NCI-H1105 treated with DMSO at 0.1 percent for 48 hours (cell line): Measurements from ENCODE around the gene MUSTN1.

ENCODE experiments used
- DNase-seq: peaks from one replicate; lab custom pipeline; 2025; lab: John Stamatoyannopoulos, UW

MUSTN1 gene

DNA sequence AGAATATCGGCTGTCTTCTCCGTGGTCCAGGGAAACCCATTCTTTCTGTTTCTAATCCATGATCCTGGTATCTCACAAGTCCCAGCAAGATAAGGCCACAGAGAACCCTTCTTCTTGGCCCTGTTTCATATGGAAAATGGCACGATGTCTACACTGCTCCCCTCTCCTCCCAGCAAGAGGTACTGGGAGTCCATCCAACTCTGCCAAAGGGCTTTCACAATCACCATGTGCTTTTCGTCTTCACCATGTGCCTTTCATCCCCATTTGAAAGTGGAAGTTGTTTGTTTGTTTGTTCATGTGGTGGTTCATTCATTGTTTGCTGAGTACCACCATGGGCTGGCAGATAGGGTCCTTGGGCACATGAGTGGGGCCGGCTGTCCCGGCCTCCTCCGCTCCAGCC lies 34.7 kb downstream of the MUSTN1 start:
- no peak for DNase-seq

DNA sequence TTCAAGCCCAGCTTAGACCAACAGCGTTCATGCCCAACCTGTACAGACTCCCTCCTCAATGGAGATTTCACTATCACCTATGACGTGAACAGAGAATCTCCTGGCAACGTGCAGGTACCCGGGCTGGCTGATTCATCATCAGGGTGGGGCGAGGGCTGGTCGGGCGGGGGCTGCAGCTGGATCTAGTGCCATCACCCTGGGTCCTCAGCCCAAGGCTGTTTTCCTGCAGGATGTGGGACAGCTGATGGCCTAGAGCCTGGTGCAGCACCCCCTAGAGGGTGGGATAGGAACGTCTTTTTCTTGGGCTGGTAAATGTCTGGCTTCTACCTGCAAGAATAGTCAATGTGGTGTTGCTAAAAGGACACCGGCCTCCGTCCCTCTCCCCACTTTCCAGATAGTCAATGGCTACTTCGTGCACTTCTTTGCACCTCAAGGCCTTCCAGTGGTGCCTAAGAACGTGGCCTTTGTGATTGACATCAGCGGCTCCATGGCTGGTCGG lies 35.8 kb downstream of the MUSTN1 start:
- DNase-seq, result no peak

DNA sequence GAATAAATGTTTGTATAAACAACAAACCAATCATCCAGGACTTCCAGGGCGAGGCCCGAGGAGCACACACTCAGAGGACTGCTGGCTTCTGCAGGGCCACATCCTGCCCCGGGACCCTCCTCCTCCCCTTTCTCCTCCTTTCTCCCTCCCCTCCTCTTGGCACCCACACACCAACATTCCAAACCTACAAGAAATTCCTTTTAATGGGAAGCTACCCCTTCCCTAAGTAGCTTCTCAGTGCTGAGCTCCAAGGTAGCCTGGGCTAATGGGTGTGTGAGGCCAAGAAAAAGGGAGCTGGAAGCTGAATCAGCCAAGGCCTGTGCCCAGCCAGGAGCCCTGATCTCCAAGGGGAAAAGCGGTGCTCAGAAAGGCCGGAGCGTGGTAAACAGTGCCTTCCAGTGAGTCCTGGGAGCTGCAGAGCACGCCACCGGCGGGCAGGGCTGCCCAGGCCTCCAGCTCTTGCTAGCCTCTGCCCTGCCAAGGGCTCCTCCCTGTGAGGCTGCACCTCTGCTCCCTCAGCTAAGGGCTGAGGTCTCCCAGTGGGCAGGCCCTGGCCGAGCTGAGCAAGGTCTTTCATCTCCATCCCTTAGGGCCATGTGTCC lies 36.3 kb downstream of the MUSTN1 start:
- no peak for DNase-seq

DNA sequence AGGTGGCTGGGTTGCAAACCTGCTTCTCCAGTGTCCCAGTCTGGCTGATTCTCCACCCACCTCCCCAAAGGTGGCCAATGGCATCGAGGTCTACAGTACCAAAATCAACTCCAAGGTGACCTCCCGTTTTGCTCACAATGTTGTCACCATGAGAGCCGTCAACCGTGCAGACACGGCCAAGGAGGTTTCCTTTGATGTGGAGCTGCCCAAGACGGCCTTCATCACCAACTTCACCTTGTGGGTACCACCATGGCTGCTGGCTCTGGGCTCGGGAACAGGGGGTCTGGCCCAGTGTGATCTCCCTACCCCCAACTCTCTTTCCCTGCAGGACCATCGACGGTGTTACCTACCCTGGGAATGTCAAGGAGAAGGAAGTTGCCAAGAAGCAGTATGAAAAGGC lies 38.4 kb downstream of the MUSTN1 start:
- DNase-seq, result no peak

DNA sequence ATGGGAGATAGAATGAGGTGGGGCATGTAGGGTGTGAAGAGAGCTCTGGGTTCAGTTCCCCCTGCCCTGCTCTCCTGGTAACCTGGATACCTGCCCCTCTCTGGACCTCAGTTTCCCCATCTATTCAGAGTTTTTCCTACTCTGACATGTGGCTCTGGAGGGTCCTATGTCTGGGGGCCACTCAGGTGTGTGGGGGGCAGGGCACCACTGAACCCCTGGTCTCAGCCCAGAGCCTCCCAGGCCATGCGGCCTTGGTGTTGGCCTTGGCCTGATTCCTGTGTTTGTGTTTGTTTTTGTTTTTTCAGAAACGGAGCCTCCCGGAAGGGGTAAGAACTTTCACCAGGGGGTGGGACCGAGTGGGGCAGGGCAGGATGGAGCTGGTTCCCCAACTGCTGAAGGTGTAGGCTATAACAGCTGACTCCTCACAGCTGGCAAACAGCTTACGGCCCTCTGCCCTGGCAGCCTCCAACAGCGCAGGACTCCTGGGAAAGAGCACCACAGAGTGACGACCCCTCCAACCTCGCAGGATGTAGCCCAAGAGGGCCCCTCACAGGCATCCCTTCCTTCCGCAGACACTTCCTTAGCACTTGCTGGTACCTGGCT lies 39.4 kb downstream of the MUSTN1 start:
- DNase-seq, result no peak

DNA sequence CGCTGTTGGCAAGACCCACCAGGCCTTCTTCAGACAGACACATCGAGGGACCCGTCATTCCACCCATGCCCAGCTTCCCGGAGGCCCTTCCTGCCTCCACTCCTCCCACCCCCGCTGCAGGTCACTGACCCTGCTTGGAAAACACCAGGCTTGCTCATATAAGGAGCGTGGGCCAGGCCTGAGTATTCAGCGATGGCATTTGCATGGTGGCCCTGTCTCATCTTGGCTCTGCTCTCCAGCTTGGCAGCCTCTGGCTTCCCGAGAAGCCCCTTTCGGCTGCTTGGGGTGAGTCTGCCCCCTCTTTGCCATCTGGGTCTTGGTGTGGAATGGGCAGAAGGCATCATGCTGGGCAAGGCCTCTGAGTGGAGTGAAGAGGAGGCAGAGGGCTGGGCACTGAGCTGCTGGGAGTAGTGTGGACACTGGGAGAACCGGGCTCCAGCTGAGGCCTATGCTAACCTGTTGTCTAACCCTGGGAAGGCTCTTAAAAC lies 40.2 kb downstream of the MUSTN1 start, which contains the start of gene ITIH3:
ITIH3 (plus strand) TSS at position 185 of the 488 bp plus-strand sequence; CDS start at position 193, 8 bp downstream.
- no peak for DNase-seq

DNA sequence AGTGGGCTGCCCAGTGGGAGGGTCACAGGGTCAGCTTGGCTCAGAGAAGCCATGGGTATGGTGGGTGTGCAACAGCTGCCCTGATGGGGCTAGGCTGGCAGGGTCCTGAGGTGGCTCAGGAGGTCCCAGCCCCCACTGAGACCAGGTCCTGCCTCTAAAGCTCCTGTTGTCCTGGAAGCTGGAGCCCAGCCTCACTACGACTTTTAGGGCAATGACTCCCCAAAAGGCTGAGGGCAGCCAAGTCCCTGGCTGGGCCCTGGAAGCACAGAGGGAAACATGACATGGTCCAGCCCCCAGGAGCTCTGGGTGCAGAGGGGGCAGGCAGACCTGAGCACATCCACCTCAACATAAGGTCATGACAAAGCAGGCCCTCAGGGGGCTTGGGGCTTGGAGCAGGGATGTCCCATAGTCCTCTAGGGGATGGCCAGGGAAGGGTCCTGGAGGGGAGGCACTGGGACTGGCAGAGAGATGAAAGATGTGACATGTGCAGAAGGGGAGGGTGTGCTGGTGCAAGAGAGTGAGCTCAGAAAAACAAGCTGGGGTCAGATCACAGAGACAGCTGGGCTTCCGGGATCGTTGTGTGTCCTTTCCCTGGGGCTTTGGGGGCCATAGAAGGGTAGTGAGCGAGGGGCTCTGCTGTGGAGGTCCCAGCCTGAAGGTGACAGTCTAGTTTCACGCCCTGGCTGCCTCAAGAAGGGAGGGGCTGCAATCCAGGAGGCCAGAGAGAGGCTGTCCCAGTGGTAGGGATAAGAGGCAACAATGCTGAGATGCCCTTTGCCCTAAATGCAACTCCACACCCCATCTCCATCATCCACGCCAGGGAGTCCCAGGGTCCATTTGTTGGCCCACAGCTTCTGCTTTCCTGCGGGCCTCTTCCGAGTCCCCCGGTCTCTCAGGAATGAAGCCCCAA lies 40.9 kb downstream of the MUSTN1 start:
- DNase-seq, result no peak

DNA sequence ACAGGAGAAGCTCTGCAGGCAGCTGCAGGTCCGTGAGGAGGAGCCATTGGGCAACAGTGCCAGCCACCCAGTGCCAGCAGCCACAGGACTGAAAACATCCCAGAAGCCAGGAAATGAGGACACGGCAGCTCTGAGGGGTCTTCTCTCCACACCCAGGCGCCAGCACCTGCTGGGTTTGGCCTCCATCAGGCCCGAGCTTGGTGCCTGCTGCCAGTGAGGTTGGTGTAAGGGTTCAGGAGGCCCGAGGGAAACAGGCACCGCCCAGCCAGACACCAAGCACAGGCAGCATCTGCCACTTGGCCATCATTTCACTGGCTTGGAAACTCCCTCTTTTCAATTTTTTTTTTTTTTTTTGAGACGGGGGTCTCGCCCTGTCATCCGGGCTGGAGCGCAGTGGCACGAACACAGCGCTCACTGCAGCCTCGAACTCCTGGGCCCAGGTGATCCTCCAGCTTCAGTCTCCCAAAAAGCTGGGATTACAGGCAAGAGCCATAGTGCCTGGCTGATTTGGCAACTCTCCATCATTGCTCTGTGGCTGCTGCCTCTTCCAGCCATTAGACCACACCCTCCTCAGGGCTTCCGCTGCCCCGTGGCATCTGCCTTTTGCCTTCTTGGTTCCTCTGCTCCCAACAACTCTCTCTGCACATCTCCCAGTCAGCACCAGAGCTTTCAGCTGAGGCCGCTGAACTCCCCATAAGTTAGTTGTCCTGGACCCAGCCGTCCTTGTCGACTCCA lies 41.7 kb downstream of the MUSTN1 start:
- no peak for DNase-seq

DNA sequence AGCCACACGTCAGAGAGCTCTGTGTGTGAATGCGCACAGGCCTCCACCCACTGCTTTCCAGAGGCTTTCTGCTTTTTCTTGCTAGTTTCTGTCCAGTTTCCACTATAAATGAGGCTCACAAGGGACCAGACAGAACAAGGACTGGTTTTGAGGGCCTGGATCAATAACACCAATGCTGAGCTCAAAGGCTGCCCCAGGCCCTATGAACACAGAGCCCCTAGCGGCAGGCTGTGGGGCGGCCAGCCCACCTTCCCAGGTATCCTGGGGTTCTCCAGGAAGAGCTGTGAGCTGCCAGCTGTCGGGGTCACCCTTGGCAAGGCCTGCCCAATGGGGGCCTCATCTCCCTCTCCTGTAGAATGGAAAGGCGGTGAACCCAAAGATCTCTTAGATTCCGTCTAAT lies 42.4 kb downstream of the MUSTN1 start:
- no peak for DNase-seq

DNA sequence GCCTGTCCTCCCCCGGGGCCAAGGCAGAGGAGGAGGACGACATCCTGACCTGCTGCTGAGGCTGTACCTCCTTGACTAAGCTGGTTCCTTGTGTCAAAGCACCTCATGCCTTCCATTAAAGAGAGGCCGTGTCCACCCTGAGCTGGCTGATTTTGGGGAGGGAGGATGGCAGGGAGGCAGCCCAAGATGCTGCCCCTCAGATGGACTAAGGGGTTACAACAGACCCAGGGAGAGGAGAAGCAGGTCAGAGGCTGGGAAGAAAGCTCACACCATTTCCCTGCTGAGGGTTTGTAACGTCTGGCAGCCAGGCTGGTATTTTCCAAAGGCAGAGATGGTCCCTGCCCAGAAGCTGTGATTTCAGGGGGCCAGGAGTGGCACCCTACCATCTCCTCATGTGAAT lies 42.9 kb downstream of the MUSTN1 start:
- no peak for DNase-seq

DNA sequence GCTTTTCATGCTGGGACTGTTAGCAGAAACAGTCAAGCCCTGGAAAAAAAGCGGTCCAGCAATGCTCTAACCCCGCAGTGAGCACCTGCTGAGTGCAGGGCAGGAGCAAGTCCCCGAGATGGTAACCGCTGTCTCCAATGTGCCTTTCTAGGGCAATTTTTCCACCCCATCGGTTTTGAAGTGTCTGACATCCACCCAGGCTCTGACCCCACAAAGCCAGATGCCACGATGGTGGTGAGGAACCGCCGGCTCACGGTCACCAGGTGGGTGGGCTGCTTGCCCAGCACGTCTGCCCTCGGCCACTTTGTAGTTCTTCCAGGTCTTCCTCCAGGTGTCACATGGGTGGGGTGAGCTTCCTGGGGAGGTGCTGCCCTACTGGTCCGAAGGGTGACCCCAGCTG lies 43.5 kb downstream of the MUSTN1 start:
- DNase-seq, result no peak

DNA sequence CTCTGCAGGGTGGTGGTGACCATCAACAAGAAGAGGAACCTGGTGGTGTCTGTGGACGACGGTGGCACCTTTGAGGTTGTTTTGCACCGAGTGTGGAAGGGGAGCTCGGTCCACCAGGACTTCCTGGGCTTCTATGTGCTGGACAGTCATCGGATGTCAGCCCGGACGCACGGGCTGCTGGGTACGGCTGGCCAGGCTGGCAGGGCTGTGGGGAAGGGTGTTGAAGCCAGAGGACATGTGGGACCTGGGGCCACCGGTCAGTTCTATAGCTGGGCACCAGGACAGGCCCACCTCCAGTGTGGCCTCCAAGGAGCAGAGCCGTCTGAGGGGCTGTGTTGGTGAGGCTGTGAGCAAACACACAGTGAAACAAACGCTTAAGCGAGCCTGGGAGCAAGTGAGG lies 44.1 kb downstream of the MUSTN1 start:
- no peak for DNase-seq

DNA sequence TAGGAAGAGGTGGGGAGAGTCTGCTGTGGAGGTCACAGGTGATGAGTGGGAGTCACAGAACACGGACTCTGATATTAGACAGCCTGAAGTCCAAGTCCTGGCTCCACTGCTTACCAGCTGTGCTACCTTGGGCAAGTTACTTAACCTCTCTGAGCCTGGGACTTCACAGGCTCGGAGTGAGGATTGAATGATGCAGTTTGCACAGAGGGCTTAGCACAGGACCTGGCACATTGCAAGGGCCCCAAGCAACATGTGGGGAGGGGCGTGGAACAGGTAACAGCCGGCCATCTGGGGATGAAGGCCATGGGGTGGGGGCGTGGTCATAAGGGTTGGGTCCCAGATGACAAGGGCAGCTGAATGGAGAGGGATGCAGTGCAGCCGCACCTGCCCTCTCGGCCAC lies 44.5 kb downstream of the MUSTN1 start:
- no peak for DNase-seq

DNA sequence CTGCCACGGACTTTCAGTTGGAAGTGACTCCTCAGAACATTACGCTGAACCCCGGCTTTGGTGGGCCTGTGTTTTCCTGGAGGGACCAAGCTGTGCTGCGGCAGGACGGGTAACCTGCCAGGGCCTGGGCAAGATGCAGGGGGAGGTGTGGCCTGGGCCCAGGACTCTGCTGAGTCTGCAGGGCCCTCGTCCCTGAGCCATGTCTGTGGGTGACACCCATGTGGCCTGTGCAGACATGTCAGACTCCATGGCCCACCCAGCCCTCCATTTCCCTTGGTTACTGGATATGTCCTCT lies 45.1 kb downstream of the MUSTN1 start:
- DNase-seq, result no peak

DNA sequence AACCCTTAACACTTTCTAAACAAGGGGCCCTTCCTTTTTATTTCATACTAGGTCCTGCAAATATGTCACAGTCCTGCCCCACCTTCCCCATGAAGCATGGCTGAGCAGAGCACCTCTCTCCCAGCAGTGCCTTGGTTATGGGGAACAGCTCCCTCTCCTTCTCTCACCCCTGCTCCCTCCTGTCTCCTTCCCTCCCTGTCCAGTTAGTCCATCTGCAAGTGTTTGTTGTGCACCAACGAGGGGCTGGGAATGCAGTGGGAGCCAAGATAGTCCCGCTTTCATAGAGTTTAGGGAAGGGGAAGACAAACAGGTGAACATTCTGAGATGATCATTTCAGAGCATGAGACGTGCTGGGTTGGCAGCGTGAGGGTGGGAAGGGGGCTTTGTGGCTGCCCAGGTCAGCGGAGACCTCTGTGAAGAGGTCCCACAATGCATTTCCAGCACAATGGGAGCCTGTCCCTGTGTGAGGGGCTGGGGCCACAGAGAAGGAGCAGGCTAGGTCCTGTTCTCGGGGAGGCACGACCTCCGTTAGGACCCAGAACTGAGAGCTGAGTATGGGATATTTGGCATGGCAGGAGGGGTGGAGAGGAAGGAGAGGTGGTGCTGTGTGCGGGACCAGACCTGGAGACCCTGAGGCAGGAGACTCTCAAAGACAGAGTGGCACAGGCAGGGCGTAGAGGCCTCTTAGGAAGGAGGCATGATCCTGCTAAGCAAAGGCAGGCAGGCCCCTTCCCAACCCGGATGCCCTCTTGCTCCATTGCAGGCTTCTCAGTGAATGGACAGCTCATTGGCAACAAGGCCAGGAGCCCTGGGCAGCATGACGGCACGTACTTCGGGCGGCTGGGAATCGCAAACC lies 45.7 kb downstream of the MUSTN1 start:
- no peak for DNase-seq

DNA sequence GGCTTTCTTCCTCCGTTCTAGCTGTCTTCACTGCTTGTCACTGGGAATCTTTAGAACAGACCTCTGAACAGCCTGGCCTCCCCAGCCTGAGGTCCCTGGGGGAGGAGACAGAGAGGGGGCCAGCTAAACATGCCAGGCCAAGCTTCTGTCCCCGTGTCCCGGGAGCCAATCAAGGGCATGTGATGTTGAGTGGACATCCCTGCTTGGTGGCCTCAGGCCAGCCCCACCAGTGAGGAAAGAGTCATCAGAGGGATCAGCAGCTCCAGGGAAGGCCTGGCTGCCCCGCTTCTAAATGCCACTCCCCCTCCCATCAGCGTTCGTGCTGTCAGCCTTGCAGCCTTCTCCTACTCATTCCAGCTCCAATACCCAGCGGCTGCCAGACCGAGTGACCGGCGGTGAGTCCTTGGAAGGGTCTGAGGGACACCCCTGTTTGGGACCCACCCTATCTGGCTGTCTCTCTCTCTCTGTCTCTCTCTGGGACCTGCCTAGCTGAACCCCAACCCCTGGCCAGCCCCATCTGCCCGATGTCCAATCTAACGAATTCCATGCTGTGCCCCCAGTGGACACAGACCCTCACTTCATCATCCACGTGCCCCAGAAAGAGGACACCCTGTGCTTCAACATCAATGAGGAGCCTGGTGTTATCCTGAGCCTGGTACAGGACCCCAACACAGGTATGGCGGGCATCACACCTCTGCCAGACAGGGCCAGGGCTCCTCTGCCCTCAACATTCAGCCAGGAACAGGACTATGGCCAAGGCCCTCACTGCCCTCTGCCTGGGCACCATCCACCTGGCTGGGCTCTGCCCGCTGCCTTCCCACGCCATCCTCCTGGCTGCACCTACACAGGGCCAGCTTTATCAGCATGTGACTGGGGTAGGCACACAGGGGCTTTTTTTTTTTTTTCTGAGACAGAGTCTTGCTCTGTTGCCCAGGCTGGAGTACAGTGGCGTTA lies 46.9 kb downstream of the MUSTN1 start:
- DNase-seq, result no peak

DNA sequence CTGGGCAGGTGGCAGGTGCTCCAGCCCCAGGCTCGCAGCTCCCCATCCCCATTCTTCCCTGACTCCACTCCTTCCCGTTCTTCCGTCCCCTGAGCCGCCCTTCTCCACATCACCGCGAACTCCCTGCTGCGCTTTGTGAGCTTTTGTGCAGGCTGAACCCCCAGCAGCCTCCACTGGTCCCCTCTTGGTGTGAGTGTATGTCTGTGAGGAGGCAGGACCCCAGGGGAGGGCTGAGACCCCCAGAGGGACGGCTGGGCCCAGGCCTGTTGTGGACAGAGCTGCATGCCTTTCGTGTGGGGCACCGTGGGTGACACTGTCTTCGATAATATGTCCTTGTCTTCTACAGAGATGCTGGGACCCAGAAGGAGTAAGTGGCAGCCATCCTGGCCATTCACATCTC lies 47.6 kb downstream of the MUSTN1 start:
- no peak for DNase-seq

DNA sequence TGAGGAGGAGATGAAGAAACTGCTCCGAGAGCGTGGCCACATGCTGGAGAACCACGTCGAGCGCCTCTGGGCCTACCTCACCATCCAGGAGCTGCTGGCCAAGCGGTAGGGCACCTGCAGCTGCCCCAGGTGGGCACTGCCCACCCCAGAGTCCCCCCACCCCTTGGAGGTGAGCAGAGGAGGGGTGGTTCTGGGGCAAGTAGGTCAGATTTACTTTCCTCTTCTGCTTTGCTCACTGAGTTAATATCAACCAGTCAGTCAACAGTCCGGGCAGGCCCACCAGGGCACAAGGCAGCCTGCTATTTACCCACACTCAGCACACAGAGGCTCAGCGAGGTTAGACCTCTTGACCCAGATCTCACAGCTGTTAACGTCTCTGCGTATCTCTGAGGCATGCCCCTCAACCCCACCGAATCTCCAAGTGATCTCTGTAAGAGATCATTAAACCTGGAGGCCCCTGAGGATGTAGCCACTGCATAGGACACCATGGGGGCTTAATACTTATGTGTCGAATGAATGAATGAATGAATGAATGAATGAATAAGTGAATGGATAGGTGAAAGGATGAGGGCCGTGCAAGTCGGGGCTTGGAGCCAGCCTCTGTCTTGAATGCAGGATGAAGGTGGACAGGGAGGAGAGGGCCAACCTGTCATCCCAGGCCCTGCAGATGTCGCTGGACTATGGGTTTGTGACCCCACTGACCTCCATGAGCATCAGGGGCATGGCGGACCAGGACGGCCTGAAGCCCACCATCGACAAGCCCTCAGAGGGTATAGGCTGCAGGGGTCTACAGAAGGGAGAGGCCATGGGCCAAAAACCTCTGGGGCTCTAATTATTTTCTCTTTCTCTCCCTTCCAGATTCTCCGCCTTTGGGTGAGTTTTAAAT lies 48.2 kb downstream of the MUSTN1 start:
- no peak for DNase-seq

DNA sequence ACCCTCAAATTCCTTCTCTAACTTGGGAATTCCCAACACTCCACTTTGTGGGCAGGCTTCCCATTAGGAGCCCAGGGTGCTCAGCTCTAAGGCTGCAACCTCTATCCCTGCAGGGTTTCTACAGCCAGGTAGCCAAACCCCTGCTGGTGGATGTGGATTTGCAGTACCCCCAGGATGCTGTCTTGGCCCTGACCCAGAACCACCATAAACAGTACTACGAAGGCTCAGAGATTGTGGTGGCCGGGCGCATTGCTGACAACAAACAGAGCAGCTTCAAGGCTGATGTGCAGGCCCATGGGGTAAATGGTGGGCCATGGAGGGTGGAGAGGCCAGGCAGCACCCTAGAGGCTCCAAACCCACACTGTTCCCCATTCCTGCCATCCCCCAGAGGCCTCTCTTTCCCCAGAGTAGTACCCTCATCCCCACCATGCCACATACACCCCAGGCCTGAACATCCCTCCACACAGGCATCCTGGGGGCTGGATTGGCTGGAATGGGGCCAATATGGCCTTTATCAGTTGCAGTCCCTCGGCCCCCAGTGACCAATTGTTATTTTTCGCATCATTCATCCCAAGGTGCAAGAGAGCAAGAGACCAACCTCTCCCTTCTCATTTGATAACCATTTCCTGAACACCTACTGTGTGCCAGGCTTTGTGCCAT lies 49.8 kb downstream of the MUSTN1 start:
- no peak for DNase-seq
